HT-29 (cell line): ENCODE data around the gene MST1R. TPM values are rescaled to one million over a fixed set of nuclear protein-coding genes. Genes with fewer than 3 reads are reported as not detected.
"Not testable (repeated sequence)": the region's sequence is repeated elsewhere in the genome, so short reads cannot be mapped to it uniquely, and the experiment has no call there.

Experiments
- DNase-seq: peaks from one replicate; pipeline ENCODE4 v3.0.0-alpha.2; 2015; ENCODE audit warnings: low spot score
- total RNA-seq: library from RNA; depleted of rRNA; stranded (reverse); fragments of >200 nt; shearing (Covaris generic); gene quantifications from 2 replicates; pipeline ENCODE4 v1.2.3, GENCODE V29; 2014

MST1R gene
- total RNA-seq, 1 experiment from 2014 or later, result 60.3 TPM

- no peak for DNase-seq
These were observed 7.9 kb upstream of the MST1R start for GRCh38 chr3:49911611-49912010.

GRCh38 chr3:49911124-49911420 lies 7.4 kb upstream of the MST1R start:
- no peak for DNase-seq

- no peak for DNase-seq
These were observed 6.9 kb upstream of the MST1R start for GRCh38 chr3:49910409-49911123.

GRCh38 chr3:49908373-49909199 lies 4.9 kb upstream of the MST1R start:
- DNase-seq, result no peak

- DNase-seq, result peak; percentile 58
These were observed 2.5 kb upstream of the MST1R start for GRCh38 chr3:49906073-49906743.

- not testable (repeated sequence) for DNase-seq
These were observed 775 bp upstream of the MST1R start for GRCh38 chr3:49904448-49904847.

- peak; percentile 40 for DNase-seq
These were observed 945 bp downstream of the MST1R start for GRCh38 chr3:49902511-49903345.

- no peak for DNase-seq
These were observed 2.0 kb downstream of the MST1R start for GRCh38 chr3:49901366-49902339.

- peak; percentile 88 for DNase-seq
These were observed 3.1 kb downstream of the MST1R start for GRCh38 chr3:49900491-49901153.

- DNase-seq, result peak; percentile 23
These were observed 3.9 kb downstream of the MST1R start for GRCh38 chr3:49899815-49900214.

- DNase-seq, result no peak
These were observed 4.7 kb downstream of the MST1R start for GRCh38 chr3:49898991-49899390.

GRCh38 chr3:49896345-49896744 lies 7.3 kb downstream of the MST1R start:
- no peak for DNase-seq

- no peak for DNase-seq
These were observed 7.9 kb downstream of the MST1R start for GRCh38 chr3:49895791-49896190.

GRCh38 chr3:49889296-49889695 lies 14.4 kb downstream of the MST1R start:
- DNase-seq, result no peak

GRCh38 chr3:49886922-49887265 lies 16.8 kb downstream of the MST1R start:
- DNase-seq, result no peak

GRCh38 chr3:49883998-49884397 lies 19.7 kb downstream of the MST1R start:
- DNase-seq, result no peak

GRCh38 chr3:49882166-49882565 lies 21.5 kb downstream of the MST1R start:
- no peak for DNase-seq

- no peak for DNase-seq
These were observed 22.9 kb downstream of the MST1R start for GRCh38 chr3:49880581-49881315.

- DNase-seq, result no peak
These were observed 24.0 kb downstream of the MST1R start for GRCh38 chr3:49879721-49880120.
